ENCODE results near the gene GPATCH3.

- TF ChIP-seq POLR2AphosphoS5 (IDR thresholded peaks at IDR 0.05; ENCODE audit: borderline replicate concordance, low read depth, low read length): no peak
- no peak for TF ChIP-seq EZH2 (IDR thresholded peaks at IDR 0.05)
- TF ChIP-seq FOXP2 (optimal IDR thresholded peaks at IDR 0.05; ENCODE audit: control extremely low read depth, extremely low read length, insufficient read depth): no peak
Observed at GRCh38 chr1:26912147-26912490, 11.9 kb upstream of the GPATCH3 start.

Data from SK-N-MC (cell line).